ENCODE measurements around the gene PROX1.

Gene PROX1

DNA sequence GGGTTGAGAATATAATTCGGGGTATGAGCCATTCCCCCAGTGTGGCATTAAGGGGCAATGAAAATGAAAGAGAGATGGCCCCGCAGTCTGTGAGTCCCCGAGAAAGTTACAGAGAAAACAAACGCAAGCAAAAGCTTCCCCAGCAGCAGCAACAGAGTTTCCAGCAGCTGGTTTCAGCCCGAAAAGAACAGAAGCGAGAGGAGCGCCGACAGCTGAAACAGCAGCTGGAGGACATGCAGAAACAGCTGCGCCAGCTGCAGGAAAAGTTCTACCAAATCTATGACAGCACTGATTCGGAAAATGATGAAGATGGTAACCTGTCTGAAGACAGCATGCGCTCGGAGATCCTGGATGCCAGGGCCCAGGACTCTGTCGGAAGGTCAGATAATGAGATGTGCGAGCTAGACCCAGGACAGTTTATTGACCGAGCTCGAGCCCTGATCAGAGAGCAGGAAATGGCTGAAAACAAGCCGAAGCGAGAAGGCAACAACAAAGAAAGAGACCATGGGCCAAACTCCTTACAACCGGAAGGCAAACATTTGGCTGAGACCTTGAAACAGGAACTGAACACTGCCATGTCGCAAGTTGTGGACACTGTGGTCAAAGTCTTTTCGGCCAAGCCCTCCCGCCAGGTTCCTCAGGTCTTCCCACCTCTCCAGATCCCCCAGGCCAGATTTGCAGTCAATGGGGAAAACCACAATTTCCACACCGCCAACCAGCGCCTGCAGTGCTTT, 9.4 kb downstream of the PROX1 start:
- in situ Hi-C loops (cut with MboI; ENCODE audit: low sequenced_read_pairs) = no loop called here

DNA sequence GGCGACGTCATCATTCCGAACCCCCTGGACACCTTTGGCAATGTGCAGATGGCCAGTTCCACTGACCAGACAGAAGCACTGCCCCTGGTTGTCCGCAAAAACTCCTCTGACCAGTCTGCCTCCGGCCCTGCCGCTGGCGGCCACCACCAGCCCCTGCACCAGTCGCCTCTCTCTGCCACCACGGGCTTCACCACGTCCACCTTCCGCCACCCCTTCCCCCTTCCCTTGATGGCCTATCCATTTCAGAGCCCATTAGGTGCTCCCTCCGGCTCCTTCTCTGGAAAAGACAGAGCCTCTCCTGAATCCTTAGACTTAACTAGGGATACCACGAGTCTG, 10.0 kb downstream of the PROX1 start:
- in situ Hi-C loops (cut with MboI; ENCODE audit: low sequenced_read_pairs) = no loop called here

DNA sequence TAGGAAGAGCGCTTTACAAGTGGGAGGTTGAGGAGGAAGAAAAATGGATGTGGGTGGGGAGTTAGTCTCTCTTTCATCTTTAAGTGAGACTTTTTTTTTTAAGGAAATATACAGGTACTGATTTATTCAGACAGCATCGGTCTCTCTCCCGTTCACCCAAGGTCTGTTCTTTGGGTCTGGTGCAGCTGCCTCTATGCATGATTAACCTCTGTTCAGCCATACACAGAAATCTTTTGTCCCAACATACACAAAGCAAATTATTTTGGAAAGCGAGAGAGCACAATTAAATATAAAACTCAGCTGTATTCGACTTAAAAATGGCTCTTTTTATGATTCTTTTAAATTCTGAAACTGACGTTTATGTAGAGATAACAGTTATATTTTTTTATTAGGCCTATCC, 11.0 kb downstream of the PROX1 start:
- in situ Hi-C loops (cut with MboI; ENCODE audit: low sequenced_read_pairs) = no loop called here

DNA sequence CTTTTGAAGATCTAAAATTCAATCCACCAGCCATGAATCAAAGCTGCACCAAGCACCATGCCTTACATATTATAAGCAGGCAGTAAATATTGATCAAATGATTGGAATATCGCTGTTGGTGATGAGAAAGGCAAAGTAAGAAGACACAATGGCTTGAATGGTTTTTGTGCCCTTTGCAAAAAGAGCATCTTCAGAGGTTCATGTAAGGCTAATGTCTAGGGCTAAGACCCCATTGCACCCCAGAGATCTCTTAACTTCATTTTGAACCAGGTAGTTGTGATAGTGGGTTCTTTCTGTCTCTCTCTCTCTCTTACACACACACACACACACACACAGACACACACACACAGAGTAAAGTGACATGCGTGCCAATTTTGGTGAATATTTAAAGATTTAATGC, 12.0 kb downstream of the PROX1 start:
- in situ Hi-C loops (cut with MboI; ENCODE audit: low sequenced_read_pairs) = no loop called here

DNA sequence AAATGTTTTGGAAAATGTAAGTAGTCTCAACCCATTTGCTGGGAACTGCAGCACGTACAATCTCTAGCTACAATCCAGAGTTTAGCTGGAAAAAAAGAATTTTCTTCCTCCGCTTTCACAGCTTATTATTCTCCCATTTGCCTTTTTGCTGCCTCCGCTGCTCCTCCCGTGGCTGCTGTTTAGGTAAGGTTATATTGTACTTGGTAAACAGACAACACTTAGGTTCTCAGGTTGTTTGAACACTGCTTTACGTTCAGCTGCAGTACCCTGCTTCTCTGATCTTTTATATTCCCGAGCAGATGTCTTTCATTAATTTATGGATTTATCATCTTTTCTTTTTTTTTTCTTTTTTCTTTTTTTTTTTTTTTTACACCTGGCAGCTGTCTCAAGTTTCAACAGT, 14.3 kb downstream of the PROX1 start:
- in situ Hi-C loops (cut with MboI; ENCODE audit: low sequenced_read_pairs) = no loop called here

DNA sequence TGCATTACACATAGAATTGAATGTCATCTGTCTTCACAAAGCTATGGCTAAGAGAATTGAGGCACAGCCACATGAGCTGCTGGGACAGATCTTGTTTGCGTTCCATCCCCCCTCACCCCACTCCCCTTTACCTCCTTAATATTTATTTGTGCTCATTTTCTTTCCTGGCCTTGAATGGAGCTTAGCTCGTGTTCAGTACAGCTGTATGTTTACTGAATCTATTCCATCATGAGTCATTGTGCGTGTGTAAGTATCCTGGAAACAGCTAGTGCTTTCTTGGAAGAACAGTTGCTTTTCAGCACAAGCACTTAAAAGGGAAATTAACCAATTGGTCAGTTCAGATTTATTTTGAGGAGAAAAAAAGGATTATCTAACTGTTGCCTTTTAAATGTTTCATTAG, 14.7 kb downstream of the PROX1 start:
- in situ Hi-C loops (cut with MboI; ENCODE audit: low sequenced_read_pairs) = no loop called here

DNA sequence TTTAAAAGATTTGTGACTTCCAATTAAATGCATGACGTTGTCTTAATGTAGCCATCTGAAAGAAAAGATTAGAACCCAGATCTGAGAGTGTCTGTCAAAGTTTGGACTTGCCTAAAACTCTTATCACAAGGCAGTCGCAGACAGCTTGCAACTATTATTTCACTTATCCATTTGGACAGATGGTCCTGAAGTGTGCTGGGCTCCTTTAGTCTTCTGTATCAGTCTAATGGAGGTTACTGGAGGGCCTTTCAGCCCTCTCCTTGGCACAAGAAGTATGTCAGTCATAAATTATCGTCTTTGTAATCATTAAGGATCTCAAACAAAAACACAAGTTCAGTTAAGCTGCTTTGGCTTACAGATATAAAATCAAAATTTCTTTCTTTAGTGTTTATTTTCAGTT, 15.5 kb downstream of the PROX1 start:
- in situ Hi-C loops (cut with MboI; ENCODE audit: low sequenced_read_pairs) = no loop called here

DNA sequence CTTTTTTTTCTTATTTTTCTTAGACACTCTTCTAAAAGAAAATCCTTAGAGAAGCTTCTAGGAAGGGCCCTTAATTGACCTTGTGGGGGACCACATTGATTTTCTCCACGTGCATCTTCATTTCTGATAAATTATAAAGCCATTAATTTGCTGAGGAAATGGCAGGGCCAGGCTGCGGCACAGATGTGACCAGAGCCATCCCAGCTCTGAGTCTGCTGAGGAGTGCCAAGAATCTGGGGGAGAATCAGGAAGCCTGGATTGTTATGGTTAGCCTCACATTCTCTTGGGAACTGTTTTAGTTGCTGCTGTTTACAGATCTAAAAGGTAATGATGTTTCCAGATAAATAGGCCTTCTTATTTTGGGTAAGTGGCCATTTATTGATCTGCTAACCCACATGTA, 16.2 kb downstream of the PROX1 start:
- in situ Hi-C loops (cut with MboI; ENCODE audit: low sequenced_read_pairs) = no loop called here

DNA sequence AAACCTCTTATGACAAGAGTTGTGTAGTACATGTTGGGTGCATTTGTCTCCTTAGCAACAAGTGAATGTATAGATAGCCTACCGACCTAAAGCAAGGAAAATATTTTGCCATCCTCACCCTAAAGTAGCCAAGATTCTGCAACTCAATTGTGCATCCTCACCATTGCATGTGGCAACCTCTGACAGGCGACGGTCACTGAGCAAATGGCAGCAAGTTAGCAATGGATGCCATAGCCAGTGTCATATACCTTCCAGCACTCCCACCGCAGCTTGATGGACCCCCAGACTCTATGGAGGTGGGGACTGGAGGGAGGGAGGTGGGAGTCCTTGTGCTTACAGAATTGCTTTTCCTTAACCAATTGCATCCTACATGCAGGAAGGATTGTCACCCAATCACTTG, 17.0 kb downstream of the PROX1 start:
- in situ Hi-C loops (cut with MboI; ENCODE audit: low sequenced_read_pairs) = no loop called here

DNA sequence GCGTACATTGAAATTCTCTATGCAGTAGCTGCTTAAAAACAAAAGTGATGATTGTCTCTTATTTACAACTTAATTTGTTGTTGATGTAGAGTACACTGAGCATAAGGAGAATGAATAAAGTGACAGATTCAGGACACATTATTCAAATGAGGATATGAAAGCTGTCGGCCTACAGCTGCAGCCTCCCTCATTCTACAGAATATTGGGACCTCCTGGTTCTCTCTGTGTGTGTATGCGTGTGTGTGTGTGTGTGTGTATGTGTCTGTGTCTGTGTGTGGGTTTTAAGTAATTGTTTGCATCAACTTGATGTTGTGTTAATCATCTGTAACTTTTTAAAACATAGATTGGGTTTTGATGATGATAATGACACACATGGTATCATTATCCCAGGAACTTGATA, 17.9 kb downstream of the PROX1 start:
- in situ Hi-C loops (cut with MboI; ENCODE audit: low sequenced_read_pairs) = no loop called here

DNA sequence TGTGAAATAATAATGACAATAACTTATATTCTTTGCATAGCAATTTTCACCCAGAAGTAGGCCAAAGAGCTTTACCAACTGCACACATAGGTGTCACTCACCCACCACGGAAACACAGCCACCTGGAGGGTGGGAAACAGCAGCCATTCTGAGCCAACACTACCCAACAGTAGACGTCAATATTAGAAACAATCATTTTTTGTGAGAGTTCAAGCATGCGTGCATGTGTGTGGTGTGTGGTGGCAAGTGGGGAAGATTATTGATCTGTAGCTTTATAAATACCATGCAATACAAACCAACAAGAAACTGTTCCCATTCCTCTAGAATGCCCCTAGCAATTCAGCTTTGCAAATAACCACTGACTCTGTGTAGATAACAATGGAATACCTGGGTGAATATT, 19.1 kb downstream of the PROX1 start:
- in situ Hi-C loops (cut with MboI; ENCODE audit: low sequenced_read_pairs) = no loop called here

DNA sequence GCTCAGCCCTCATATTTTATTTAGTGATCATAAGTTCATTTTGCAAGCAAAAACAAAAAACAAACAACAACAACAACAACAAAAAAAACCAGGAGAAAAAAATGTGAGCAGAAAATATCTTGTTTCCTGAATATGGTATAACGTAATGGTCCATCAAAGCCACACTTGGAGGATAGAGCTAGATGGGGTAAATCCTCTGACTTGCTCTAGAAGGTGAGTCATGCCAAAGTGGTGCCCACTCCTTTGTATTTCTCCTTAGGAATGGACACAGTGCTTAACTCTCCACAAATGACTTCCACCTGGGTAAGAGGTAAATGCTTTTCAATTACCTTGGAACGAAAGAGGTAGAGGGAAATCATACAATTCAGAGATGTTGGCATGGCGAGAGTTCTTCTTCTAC, 20.6 kb downstream of the PROX1 start:
- in situ Hi-C loops (cut with MboI; ENCODE audit: low sequenced_read_pairs) = no loop called here

DNA sequence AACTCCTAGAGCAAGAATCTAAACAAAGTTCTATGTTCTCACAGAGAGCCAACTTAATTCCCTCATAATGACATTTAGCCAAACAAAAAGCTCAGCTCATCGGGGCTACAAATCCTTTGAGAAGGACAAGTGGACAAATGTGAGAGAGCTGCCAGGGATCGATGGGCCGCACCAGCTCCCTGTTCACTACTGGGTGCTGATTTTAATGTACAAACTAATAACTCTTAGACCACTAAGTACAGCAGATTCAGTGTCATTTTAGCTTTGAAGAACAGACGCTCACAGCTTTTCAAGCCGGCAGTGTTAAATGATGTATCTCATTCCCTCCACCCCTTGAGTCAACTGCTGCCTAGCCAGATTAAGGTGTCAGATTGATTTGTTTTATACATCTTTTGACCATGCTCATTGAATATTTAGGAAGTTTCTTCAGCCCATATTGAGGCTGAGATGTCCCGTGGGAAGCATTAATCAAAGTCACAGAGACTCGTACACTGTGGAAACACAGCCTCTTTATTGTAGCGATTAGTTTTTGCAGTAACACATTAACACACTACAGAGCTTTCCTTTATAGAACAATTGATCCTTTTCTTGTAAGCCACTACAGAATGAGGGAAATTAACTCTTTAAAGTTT, 21.1 kb downstream of the PROX1 start:
- in situ Hi-C loops (cut with MboI; ENCODE audit: low sequenced_read_pairs) = no loop called here

DNA sequence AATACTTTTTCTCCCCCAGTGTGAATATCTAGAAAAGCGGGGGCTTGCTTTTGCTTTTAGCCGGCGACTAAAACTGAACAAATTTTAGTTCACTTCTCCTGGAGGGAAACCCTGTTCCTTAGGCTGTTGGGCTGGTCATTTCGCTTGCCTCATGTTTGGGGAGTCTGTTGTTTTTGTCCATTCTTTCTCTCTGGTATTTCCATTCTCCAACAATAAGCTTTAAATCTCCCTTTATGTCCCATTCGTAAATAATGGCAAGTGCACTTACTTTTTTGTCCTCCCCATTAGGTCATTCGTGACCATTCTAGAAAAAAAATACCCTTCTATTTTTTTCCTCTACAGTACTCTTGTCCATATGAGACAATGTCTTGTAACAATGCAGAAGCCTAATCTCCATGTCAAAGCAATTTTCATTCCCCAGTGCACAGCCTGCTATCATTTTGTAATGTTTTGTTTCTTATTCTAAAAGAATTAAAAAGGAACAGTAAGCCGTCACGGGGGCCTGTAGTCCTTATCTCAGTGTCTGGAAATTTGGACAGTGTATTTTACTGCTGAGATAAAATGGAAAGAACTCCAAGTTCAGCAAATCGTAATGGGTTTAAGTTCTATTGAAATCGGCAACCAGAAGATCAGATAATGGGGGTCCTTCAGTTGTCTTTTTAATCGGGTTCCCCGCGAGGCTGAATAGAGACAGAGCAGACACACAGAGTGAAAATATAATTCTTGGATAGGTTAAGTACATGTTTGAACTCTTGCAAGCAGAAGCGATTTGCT, 21.8 kb downstream of the PROX1 start:
- in situ Hi-C loops (cut with MboI; ENCODE audit: low sequenced_read_pairs) = no loop called here

DNA sequence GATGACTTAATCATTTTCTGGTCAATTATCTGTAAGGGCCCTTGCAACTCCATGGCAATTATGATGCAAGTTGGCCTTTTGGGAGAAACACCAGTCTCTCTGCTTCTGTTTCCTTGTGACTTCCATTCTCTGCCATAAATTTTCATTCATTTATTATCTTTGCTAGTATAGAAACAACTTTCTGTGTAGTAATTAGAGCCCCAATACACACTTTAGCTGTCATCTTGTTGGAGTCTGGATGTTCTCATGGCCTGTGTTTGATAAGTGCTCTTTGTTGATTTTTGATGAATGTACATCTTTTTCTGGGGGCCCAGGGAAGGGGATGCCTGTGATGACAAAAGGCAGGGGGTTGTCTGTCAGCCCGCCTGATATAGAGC, 22.4 kb downstream of the PROX1 start:
- in situ Hi-C loops (cut with MboI; ENCODE audit: low sequenced_read_pairs) = no loop called here

DNA sequence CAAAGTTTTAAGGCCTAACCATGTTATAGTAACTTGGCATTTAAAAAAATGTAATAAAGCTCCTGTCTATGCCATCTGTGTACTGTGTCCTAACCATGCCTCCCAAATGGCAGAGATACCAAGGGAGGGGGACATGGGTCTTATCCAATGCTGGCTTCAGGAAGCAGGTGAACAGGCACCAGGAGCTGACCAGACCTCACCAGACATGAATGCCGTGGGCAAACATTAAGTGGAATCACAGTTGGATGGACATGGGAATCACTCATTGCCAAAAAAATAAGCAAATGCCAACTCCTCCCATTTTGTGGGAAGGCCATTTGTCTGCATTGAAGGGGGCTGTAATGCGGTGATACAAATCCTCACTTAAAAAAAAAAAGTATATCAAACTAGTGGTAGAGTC, 22.9 kb downstream of the PROX1 start:
- in situ Hi-C loops (cut with MboI; ENCODE audit: low sequenced_read_pairs) = no loop called here

DNA sequence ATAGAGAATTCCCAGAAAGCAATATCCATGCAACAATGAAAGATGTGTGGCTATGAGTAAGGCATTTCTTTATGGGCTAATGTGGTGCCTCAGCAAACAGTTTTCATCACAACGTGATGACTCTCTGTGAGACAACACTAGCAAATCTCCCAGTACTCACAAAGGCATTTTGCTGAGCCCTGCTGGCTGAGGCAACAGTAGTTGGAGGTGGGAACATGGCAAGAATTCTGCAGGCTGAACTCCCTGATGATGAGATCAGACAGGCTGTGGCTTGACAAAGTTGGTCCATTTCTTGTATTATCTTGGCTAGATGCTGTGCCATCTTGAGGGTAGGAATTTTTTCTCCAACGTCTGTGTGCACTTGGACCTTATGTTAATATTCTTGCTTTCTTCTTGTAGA, 24.6 kb downstream of the PROX1 start:
- in situ Hi-C loops (cut with MboI; ENCODE audit: low sequenced_read_pairs) = no loop called here

DNA sequence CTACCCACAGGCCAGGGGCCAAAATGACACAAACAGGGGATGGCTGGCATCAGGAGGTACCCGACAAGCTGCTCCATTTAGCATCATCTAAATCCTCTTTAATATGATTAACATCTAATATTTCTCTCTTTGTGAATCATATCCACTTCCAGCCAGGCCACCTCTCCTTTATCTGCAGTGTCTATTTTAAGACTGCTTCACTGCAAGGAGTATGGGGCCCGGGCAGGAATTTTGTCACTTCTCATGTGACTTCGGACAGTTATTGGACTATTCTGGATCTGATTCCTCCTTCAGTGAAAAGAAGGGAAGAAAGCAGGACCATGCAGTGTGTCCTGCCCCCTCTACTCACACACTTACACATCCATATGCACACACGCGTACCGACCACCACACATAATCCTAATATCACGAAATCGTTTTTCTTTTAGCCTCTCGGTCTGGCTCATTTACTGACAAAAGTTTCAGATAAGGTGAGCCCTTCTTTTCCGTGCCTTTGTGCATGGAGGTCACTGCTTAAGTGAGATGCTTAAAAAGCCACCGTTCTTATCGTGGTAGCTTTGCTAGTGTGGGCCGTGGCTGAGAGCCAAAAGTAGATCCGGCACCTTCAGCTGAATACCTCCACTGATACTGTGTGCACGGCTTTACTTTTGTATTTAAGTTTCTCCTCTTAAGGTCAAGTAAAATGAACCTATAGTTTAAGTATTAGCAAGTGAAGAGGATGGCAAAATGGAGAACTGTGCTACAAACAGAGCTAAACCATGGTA, 26.0 kb downstream of the PROX1 start:
- in situ Hi-C loops (cut with MboI; ENCODE audit: low sequenced_read_pairs) = no loop called here

DNA sequence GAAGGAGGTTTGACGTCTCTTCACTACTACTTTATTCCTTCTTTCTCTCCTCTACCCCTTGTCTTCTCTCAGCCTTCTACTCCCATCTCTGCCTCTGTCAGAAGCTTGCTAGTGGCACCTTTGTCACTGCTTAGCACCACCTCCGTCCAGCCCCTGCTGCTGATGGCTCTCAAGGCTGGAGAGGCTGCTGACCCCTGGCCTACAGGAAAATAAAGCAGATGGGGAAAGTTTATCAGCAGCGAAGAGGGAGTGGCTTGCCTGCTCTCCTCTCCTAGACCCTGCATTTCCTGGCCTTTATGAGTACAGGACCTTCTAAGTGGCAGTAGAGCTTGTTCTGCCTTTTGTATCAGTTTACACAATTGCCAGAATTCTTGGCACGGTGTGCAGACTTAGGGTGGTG, 27.0 kb downstream of the PROX1 start:
- in situ Hi-C loops (cut with MboI; ENCODE audit: low sequenced_read_pairs) = no loop called here

DNA sequence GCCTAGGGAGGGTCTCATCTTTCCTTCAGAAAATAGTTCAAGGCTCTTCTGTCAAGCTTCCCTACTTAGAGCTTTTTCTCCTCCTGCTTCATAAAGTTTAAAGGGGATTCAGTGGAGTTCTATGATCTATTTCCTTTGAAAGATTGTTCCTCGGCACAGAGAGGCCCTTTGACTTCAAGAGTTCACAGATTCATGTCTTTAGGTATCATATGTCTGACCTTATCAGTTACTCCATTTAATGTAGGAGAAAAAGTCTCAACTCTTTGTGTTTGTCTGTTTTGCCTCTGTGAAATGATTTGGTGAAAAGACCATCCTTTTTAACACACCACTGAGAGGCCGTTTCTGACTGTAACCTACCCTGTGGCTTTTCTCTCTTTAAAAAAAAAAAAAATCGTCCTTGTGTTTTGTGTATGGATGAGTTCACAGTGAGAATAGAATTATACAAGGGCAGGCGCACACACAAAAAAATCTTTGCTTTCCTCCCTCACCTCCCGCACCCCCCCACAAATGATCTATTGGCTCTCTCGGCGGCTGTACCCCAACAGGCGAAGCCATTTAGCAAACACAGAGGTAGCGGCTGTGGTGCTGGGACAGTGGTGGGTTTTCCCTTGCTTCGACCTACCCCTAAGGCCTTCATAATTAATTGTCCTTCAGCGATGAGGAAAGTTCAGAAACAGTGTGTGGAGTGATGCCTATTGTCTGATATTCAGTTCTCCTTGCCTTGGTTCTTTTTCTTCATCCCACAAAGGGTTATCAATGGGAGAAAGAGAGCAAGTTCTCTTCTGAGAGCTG, 29.6 kb downstream of the PROX1 start:
- in situ Hi-C loops (cut with MboI; ENCODE audit: low sequenced_read_pairs) = no loop called here
